LNCaP clone FGC (cell line): Measurements from ENCODE around the gene RHPN2.
A peak's percentile ranks its signal among the peaks of the same experiment; 100 is the strongest.

ENCODE experiments used
- DNase-seq: peaks from one replicate; pipeline ENCODE4 v3.0.0-alpha.2; 2011; ENCODE audit warnings: low read depth
- H3K4me3 ChIP-seq: 2 replicates; pipeline ENCODE4 v1.5.1; 2011; ENCODE audit warnings: mild to moderate bottlenecking, low read depth, low read length, control low read depth
- TF ChIP-seq, protein P1 (sequence below): IDR thresholded peaks from 2 replicates; pipeline ENCODE4 v1.5.1; 2012; ENCODE audit warnings: mild to moderate bottlenecking; ENCODE audit not compliant: control insufficient read depth, insufficient read depth; ENCODE audit errors: extremely low read depth

The RHPN2 gene

DNA sequence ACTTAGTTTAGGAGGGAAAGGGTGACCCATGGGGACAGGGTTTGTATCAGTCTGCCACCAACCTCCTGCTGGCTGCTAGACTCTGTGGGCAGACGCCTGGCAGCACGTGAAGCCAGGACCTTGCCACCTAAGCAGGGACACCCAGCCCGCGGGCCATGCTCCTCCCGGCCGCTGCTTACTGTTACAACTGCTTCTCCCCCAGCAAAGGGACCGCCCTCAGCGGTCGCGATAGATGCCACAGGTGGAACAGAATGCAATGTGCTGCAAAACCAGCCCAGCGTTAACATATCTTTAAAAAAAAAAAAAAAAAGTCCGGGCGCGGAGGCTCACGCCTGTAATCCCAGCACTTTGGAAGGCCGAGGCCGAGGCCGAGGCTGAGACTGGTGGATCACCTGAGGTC is 1.9 kb upstream of the RHPN2 start:
- TF ChIP-seq, protein P1, sequence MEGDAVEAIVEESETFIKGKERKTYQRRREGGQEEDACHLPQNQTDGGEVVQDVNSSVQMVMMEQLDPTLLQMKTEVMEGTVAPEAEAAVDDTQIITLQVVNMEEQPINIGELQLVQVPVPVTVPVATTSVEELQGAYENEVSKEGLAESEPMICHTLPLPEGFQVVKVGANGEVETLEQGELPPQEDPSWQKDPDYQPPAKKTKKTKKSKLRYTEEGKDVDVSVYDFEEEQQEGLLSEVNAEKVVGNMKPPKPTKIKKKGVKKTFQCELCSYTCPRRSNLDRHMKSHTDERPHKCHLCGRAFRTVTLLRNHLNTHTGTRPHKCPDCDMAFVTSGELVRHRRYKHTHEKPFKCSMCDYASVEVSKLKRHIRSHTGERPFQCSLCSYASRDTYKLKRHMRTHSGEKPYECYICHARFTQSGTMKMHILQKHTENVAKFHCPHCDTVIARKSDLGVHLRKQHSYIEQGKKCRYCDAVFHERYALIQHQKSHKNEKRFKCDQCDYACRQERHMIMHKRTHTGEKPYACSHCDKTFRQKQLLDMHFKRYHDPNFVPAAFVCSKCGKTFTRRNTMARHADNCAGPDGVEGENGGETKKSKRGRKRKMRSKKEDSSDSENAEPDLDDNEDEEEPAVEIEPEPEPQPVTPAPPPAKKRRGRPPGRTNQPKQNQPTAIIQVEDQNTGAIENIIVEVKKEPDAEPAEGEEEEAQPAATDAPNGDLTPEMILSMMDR = no peak
- no peak for DNase-seq
- H3K4me3 ChIP-seq = no peak overlapping the region

DNA sequence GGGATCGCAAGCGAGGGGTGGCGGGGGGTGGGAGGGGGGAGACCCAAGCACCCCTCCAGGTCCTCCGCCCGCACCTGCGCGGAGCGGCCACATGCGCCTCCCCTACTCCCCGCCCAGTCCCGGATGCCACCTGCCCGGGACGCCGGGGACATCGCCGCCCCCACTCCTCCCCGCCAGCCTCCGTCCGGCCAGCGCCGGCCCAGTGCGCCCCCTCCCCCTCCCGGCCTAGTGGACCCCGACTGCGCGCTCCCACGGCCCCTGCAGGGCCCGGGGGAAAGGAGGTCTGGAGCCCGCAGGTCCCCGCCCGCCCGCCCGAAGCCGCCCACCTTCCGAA is 263 bp downstream of the RHPN2 start:
- no peak for DNase-seq
- TF ChIP-seq, protein P1 = no peak
- H3K4me3 ChIP-seq = peak overlapping the region; percentile 94

DNA sequence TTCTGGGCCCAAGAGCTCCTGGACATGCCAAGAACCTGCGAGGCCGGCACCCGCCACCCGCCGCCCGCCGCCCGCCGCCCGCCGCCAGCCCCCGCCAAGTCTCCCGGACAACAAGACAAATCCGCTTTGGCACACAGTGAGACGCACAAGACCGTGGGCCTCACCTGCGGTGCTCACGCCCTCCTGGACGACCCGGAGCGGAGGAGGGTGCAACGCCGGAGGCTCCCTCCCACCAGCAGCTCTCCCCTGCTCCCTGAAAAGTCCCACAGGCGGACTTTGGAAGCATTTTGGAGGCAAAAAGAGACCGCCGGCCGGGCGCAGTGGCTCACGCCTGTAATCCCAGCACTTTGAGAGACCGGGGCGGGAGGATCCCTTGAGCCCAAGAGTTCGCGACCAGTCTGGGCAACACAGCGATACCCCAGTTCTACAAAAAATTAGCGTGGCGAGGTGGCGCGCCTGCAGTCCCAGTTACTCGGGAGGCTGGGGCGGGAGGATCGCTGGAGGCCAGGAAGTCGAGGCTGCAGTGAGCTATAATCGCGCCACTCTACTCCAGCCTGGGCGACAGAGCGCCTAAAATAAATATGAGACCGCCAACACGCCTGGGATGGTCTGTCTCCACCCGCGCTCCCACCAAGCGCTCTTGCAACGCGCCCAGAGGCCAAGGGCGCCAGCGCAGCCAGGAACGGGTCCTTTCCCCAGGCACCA is 783 bp downstream of the RHPN2 start:
- no peak for DNase-seq
- TF ChIP-seq, protein P1 = no peak
- peak overlapping the region; percentile 94 for H3K4me3 ChIP-seq

- peak overlapping the region; percentile 94 for H3K4me3 ChIP-seq
These were observed 1.3 kb downstream of the RHPN2 start for GRCh38 chr19:33063356-33063752.

GRCh38 chr19:33062902-33063301 is 1.8 kb downstream of the RHPN2 start:
- peak overlapping the region; percentile 94 for H3K4me3 ChIP-seq
- TF ChIP-seq, protein P1 = no peak
- DNase-seq = no peak

More at GRCh38 chr19:33063356-33063752, 1.3 kb downstream of the RHPN2 start:
- TF ChIP-seq, protein P1 = no peak
- DNase-seq = no peak

GRCh38 chr19:33060586-33060985 is 4.1 kb downstream of the RHPN2 start:
- no peak overlapping the region for H3K4me3 ChIP-seq
- no peak for DNase-seq
- TF ChIP-seq, protein P1 = no peak

- no peak for DNase-seq
- TF ChIP-seq, protein P1 = no peak
- no peak overlapping the region for H3K4me3 ChIP-seq
These were observed 9.0 kb downstream of the RHPN2 start for GRCh38 chr19:33055718-33056117.
